Thoracic aorta (tissue), 2 donors: ENCODE results near the gene CCDC197. TPM values are rescaled to one million over a fixed set of nuclear protein-coding genes. Genes with fewer than 3 reads are reported as not detected.

Experiments used
- ATAC-seq: fragments of 150-250 bp; one replicate; pipeline ENCODE4 v1.8.0; 2017; ENCODE audit warnings: low read depth; ENCODE audit not compliant: insufficient number of reproducible peaks, low FRiP score
- DNase-seq: peaks from one replicate; pipeline ENCODE4 v3.0.0-alpha.2; 2020; ENCODE audit warnings: low spot score
- H3K27ac ChIP-seq, 2 donors: fragments of 200-600 bp; sonication (generic); 1 replicate in 1 of 2; 2 replicates in 1 of 2; pipeline ENCODE4 v1.5.1; 2016; ENCODE audit warnings: mild to moderate bottlenecking in 2 of 2, moderate library complexity in 2 of 2
- H3K27me3 ChIP-seq: fragments of 200-600 bp; sonication (generic); replicated peaks from 2 replicates; pipeline ENCODE4 v1.6.0; 2016; ENCODE audit warnings: mild to moderate bottlenecking; ENCODE audit not compliant: insufficient read depth
- H3K36me3 ChIP-seq: fragments of 200-600 bp; sonication (generic); one replicate; pipeline ENCODE4 v1.5.1; 2016
- H3K4me1 ChIP-seq, 2 donors: fragments of 200-600 bp; sonication (generic); 1 replicate in 1 of 2; 2 replicates in 1 of 2; pipeline versions ENCODE4 v1.5.1 to v1.6.0; 2016; ENCODE audit warnings: low read depth in 2 of 2, mild to moderate bottlenecking in 1 of 2; ENCODE audit not compliant: control insufficient read depth in 1 of 2
- H3K4me3 ChIP-seq: fragments of 200-600 bp; sonication (generic); 2 replicates; pipeline ENCODE4 v1.5.1; 2016; ENCODE audit warnings: mild to moderate bottlenecking
- H3K9me3 ChIP-seq: fragments of 200-600 bp; sonication (generic); 2 replicates; pipeline ENCODE4 v1.5.1; 2016
- total RNA-seq, 2 donors: library from RNA; depleted of rRNA; stranded (reverse); fragments of >200 nt; gene quantifications; one replicate each; pipeline versions ENCODE4 v1.1.0 to v1.2.3, GENCODE V29; 2016
- TF ChIP-seq, protein P1 (sequence below): fragments of 200-600 bp; sonication (generic); IDR thresholded peaks from one replicate; pipeline ENCODE4 v1.5.1; 2019; ENCODE audit warnings: antibody characterized with exemption

The CCDC197 gene
- total RNA-seq, 2 donors from 2014 or later = not detected

DNA sequence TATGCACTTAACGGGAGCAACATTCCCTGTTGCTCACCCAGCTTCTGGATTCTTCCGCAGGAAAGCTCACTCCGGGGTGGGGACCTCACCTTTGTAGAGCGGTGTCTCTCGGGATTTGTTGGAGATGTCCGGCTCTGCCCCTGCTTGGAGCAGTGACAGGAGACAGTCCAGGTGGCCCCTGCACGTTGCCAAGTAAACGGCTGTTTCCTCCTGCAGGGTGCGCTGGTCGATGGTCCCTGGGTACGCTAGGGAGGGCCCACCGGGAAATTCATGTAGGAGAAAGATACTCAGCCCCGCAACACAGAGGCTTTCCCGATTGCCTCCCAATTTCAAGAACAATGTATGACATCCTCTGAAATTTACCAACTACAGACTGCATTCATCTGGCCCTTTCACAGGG lies 43.8 kb upstream of the CCDC197 start:
- Histone ChIP-seq H3K27me3 (no peaks in the 10 kb centered on the region), H3K4me3 (no peak overlapping the region), H3K27ac (peak overlapping the region in 1 of 2 donors; percentile 26), H3K4me1 (peaks cover 17 to 45% of the 10 kb centered on the region in 2 donors), H3K9me3 (no peaks in the 10 kb centered on the region), H3K36me3 (peaks cover 49% of the 10 kb centered on the region)
- ATAC-seq (no peak), DNase-seq (no peak)
- TF ChIP-seq, protein P1, sequence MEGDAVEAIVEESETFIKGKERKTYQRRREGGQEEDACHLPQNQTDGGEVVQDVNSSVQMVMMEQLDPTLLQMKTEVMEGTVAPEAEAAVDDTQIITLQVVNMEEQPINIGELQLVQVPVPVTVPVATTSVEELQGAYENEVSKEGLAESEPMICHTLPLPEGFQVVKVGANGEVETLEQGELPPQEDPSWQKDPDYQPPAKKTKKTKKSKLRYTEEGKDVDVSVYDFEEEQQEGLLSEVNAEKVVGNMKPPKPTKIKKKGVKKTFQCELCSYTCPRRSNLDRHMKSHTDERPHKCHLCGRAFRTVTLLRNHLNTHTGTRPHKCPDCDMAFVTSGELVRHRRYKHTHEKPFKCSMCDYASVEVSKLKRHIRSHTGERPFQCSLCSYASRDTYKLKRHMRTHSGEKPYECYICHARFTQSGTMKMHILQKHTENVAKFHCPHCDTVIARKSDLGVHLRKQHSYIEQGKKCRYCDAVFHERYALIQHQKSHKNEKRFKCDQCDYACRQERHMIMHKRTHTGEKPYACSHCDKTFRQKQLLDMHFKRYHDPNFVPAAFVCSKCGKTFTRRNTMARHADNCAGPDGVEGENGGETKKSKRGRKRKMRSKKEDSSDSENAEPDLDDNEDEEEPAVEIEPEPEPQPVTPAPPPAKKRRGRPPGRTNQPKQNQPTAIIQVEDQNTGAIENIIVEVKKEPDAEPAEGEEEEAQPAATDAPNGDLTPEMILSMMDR = no peak

- ATAC-seq (no peak), DNase-seq (no peak)
- no peak overlapping the region for H3K4me3 ChIP-seq
- H3K9me3 ChIP-seq = no peaks in the 10 kb centered on the region
- H3K27ac ChIP-seq = peak overlapping the region in 1 of 2 donors; percentile 26
- peaks cover 42% of the 10 kb centered on the region for H3K36me3 ChIP-seq
- peaks cover 19 to 52% of the 10 kb centered on the region in 2 donors for H3K4me1 ChIP-seq
- TF ChIP-seq, protein P1 = no peak
- H3K27me3 ChIP-seq = no peaks in the 10 kb centered on the region
These were observed 43.2 kb upstream of the CCDC197 start for GRCh38 chr14:93953739-93954515.

DNA sequence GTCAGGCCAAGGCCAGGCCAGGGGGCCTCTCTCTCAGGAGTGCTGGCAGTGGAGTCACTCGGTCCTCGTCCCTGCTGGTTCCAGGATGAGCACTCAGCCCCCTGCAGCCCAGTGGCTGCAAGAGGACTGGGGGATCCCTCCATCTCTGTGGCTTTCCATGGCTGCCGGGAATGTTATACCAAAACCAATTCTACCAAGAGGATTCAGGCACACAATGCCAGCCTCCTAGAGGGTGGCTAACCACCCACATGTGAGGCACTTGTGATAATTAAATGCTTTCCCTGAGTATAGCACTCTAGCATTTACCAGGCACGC lies 42.6 kb upstream of the CCDC197 start:
- TF ChIP-seq, protein P1 = no peak
- DNase-seq (no peak), ATAC-seq (no peak)
- Histone ChIP-seq H3K27me3 (no peaks in the 10 kb centered on the region), H3K36me3 (peaks cover 42% of the 10 kb centered on the region), H3K9me3 (no peaks in the 10 kb centered on the region), H3K4me1 (peaks cover 23 to 53% of the 10 kb centered on the region in 2 donors), H3K4me3 (no peak overlapping the region), H3K27ac (peak overlapping the region in 1 of 2 donors; percentile 9)

DNA sequence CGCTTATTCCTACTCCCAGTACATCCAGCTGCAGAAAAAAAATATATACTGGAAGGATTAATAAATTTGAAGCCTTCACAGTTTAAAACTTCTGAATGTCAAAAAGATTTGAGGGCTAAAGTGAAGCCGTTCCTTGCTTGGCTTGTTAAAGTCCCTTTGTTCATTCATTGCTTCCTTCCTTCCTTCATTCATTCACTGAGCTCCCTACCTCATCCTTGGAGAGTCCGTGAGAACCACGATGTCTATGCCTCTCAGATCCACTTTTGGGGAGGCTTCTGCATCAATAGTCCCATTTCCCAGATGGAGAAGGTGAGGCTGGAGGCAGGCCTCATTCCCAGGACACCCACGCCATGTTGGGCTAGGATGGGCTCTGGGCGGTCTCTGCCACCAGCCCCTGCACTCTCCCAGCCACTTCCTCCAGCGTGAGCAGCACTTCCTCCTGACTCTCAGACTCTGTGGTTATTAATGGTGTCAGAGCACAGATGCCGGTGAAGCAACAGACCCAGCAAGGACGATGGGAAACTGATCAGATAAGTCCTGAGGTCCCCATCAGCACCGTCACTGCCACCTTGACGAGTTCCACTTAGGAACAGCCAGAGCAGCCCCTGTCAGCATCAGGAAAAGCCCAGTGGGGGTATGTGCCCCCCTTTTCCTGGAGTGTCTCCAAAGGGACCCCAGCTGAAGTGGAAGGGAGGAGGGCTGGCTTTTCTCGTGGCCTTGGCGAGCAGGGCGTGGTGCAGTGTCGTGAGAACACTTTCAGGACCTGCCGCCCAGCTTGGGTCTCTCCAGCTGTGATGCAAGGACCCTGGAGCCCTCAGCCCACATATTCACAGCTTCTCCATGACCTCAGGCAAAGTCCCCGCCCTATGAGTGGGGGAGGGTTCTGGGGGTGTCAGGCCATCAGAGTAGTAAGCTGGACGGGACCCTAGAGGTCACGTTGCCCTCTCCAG lies 41.9 kb upstream of the CCDC197 start:
- Histone ChIP-seq H3K27ac (peak overlapping the region; percentile 0 to 35), H3K4me3 (peak overlapping the region; percentile 40), H3K4me1 (peaks cover 23 to 55% of the 10 kb centered on the region in 2 donors), H3K36me3 (peaks cover 39% of the 10 kb centered on the region), H3K9me3 (no peaks in the 10 kb centered on the region), H3K27me3 (no peaks in the 10 kb centered on the region)
- no peak for DNase-seq
- TF ChIP-seq, protein P1 = no peak
- ATAC-seq = no peak
